Lower leg skin (tissue), 4 donors: Measurements from ENCODE around the gene SMG9. TPM values are rescaled to one million over a fixed set of nuclear protein-coding genes. Genes with fewer than 3 reads are reported as not detected.

Experiments used
- DNase-seq, 2 donors: peaks; one replicate each; pipeline ENCODE4 v3.0.0-alpha.2; 2019; ENCODE audit warnings: low spot score in 2 of 2
- H3K4me3 ChIP-seq: fragments of 200-600 bp; sonication (generic); 2 replicates; pipeline ENCODE4 v1.5.1; 2017; ENCODE audit warnings: mild to moderate bottlenecking, low read depth; ENCODE audit not compliant: poor library complexity, severe bottlenecking
- CTCF ChIP-seq, 3 donors: fragments of 450-650 bp; IDR thresholded peaks; one replicate each; pipeline ENCODE4 v1.5.1; 2016; ENCODE audit warnings: antibody characterized with exemption in 3 of 3, mild to moderate bottlenecking in 3 of 3, moderate library complexity in 2 of 3
- POLR2A ChIP-seq, 2 donors: fragments of 450-650 bp; IDR thresholded peaks; one replicate each; pipeline ENCODE4 v1.6.1; 2016 to 2017; ENCODE audit warnings: antibody characterized with exemption in 2 of 2, mild to moderate bottlenecking in 1 of 2, moderate library complexity in 1 of 2
- WGBS, 2 donors: methylation state at CpG; one replicate each; pipeline ENCODE4 v1.1.5; 2018; 5-methylcytosine and 5-hydroxymethylcytosine counted together
- intact Hi-C: fragments of 100-400 bp; cut with DNase I; formaldehyde crosslinking; loops from one replicate; pipeline ENCODE4 v1.15.0; 2023; ENCODE audit warnings: low total_unique reads
- total RNA-seq, 4 donors: library from RNA; depleted of rRNA; stranded (reverse); fragments of >200 nt; gene quantifications; one replicate each; pipeline ENCODE4 v1.1.0, GENCODE V29; 2016

SMG9 gene
- total RNA-seq, 4 donors from 2014 or later, result 18.0 to 27.6 (median 23.5) TPM

DNA sequence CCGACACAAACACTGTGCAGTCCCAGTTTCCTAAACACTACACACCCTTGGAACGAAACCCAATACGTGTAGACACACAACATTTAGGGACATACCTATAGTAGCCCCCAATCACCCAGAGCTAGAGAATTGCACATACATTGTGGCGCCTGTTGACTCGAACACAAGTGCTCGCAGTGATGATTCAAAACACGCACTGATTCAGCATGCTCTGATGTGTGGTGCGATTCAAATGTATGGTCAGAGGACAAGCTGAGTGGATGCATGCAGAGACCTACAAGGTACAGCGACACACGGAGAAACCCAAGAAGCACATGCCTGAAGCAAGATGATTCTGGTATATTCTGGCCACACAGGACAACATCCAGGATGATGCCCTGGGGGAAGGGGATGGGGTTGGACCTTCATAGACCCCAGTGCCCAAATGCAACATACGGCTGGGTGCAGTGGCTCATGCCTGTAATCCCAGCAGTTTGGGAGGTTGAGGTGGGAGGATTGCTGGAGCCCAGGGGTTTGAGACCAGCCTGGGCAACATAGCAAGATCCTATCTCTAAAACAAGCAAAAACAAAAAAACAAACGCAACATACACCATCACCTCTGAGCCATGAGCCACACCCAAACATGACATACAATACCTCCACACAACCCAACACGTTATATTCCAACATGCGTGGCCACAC lies 27.0 kb upstream of the SMG9 start:
- intact Hi-C loops, result loop anchor here (5.0 kb wide), 1 partner anchor 34 kb away; no protein-coding TSS in a partner anchor
- no peak overlapping the region for H3K4me3 ChIP-seq
- TF ChIP-seq POLR2A (IDR thresholded peaks at IDR 0.05), result no peak
- TF ChIP-seq CTCF (IDR thresholded peaks at IDR 0.05), result no peak
- DNase-seq, result no peak
- WGBS, 2 donors, result 74 to 77% methylated on average over 14 of the region's 14 CpGs

DNA sequence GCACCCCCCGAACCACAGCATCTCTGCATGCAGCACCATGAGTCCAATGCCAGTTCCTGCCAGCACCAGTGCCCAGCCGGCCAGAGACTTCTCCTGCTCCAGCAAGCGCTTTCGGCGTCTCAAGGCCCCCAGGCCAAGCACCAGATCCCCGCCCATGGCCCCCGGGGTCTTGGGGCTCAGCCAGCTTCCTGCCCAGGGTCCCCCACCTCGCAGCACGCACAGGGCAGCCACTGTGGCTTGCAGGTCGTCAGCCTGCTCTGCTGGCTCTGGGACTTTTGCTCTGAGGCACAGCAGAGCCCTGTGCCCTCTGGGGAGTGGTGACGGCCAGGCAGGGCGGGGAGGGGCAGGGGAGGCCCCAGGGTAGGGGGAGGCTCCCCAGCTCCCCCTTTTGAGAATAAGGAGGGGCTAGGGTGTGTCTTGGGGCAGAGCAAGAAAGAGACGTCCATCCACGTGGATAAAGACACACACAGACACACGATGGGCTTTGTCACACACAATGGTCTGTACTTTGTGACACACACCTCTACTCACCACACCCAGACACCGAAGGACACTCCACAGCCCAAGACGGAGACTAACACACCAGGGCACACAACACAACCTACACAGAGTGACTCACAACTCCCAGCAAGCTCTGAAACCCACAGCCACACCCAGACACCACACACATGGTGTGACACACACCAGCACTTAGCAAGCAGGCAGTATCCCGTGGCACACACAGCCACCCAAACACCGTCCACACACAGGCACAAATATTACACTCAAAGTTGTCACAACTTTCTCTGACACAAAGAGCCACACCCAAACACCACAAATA lies 26.2 kb upstream of the SMG9 start, which contains the start of gene KCNN4:
Gene KCNN4 (minus strand): TSS at position 268 of the 820 bp plus-strand sequence. CDS start 112 bp downstream, at position 156.
- TF ChIP-seq POLR2A (IDR thresholded peaks at IDR 0.05), result no peak
- TF ChIP-seq CTCF (IDR thresholded peaks at IDR 0.05), result no peak
- WGBS, 2 donors, result 20 to 24% methylated on average over 19 of the region's 19 CpGs
- intact Hi-C loops, result loop anchor here (5.0 kb wide), 1 partner anchor 34 kb away; no protein-coding TSS in a partner anchor
- no peak within 1 kb of the TSS for H3K4me3 ChIP-seq
- DNase-seq, result no peak

DNA sequence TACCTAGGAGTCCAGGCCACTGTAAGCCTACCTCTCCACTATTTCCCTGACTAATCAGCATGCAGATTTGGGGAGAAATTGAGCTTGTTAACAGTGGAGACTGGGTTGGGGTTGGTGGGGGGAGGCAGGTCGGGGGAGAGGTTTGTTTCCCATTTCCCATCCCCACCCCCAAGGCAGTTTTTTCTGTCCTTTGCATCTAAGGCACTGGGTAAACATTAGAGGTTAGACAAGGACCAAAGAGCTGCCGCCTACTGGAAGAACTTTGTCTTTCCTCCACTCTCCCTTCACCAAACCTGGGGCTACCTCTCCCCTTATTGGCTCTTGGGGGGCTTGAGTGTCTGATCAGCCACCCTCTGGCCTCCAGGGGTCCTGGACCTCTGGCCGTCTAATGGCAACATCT lies 25.1 kb upstream of the SMG9 start:
- WGBS, 2 donors, result 35 to 50% methylated on average over 3 of the region's 3 CpGs
- intact Hi-C loops, result loop anchor here (5.0 kb wide), 1 partner anchor 33 kb away; no protein-coding TSS in a partner anchor
- TF ChIP-seq POLR2A (IDR thresholded peaks at IDR 0.05), result no peak
- no peak for TF ChIP-seq CTCF (IDR thresholded peaks at IDR 0.05)
- DNase-seq, result no peak
- no peak overlapping the region for H3K4me3 ChIP-seq

DNA sequence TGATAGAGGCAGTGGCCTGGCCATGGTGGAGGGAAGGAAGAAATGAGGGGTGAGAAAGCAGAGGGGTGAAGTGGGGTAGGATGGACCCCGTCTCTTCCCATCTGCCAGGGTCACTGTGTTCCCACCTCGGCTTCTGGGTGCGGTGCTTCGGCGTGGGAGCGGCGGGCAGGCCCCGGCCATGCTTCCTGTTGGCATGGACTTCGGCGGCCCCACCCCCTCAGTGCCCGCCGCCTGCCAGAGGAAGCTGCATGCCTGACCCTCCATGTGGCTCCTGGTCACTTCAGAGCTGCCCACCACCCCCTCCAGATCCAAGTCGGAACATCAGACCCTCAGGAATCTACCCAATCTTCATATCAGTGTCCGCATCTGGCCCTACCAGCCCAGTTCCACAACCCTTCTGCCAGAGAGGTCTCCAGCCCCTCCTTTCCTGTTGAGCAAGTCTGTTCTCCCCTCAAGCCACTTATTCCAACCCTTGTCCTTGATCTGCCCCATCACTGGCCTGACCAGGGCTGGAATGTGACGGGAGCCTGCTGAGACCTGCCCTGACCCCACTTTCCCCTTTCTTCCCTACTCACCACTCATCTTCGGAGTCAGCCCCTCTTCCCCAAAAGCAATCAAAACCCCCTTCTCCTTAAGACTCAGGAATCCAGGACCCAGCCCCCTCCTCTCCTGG lies 24.5 kb upstream of the SMG9 start:
- no peak for DNase-seq
- WGBS, 2 donors, result 66 to 67% methylated on average over 16 of the region's 16 CpGs
- TF ChIP-seq POLR2A (IDR thresholded peaks at IDR 0.05), result no peak
- TF ChIP-seq CTCF (IDR thresholded peaks at IDR 0.05), result no peak
- intact Hi-C loops, result no loop called here
- no peak overlapping the region for H3K4me3 ChIP-seq

- no peak for TF ChIP-seq POLR2A (IDR thresholded peaks at IDR 0.05)
- no peak for TF ChIP-seq CTCF (IDR thresholded peaks at IDR 0.05)
- intact Hi-C loops, result no loop called here
- 83 to 92% methylated on average over 1 of the region's 1 CpG for WGBS, 2 donors
- no peak overlapping the region for H3K4me3 ChIP-seq
- no peak for DNase-seq
Measured at GRCh38 chr19:43778651-43779050, 23.9 kb upstream of the SMG9 start.
